Suppressor macrophage treated with lipopolysaccharide for 4 hours (primary cell): ENCODE results near the gene DEPP1.

ENCODE experiments used
- DNase-seq: peaks from one replicate; pipeline ENCODE4 v3.0.0-alpha.2; 2020

The DEPP1 gene

DNA sequence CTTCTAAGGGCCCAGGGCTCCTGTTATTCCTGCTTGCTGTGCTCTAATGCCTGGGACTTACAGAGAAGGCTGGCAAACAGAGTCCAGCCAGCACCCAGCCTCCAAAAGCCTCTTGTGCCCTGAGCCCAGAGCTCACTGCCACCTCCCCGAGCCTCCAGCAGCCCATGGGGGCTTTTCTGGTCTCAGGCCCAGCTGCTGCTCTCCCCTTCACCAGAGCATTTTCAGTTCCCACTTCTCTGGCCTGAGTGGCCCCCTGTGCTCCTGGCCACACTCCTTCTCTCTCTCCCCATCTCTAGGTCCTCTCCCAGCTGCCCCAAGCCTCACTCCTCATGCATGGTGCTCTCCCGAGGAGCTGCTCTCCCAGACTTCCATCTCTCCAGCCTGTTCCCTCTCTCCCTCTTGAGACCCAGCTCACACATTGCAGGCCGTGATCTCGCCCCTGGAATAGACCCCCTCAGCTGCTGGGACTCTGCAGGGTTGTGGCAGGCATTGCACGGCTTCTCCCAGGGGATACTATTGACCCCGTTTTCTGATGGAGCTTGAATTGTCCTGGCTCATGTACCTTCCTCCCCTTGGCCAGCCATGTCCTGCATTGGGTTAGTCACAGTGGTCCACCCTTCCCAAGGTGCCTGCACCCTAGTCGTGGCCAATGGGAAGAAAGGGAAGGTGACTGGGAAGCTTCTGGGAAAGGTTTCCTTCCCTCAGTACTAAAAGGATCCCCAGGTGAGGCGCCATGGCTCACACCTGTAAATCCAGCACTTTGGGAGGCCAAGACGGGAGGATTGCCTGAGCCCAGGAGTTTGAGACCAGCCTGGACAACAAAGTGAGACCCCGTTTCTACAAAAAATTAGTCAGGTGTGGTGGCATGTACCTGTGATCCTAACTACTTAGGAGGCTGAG, 28.0 kb downstream of the DEPP1 start:
- DNase-seq: no peak

DNA sequence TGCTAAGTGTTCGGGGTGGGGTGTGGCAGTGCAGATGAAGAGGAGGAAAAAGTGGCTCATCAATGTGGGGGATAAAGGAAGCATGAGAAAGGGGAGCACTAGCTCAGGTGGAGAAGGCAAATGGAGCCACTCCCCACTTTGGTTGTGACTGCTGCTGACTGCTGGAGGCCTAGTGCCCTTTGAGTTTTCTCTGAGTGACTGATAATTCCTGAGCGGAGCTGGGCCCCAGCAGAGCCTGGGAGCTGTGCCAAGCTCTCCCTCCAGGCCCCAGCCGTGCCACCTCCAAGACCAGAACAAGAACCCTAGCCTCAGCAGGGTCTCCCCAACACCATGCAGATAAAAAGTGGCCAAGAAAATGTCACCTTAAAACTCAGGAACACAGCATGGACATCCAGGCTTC, 28.7 kb downstream of the DEPP1 start:
- DNase-seq: no peak

DNA sequence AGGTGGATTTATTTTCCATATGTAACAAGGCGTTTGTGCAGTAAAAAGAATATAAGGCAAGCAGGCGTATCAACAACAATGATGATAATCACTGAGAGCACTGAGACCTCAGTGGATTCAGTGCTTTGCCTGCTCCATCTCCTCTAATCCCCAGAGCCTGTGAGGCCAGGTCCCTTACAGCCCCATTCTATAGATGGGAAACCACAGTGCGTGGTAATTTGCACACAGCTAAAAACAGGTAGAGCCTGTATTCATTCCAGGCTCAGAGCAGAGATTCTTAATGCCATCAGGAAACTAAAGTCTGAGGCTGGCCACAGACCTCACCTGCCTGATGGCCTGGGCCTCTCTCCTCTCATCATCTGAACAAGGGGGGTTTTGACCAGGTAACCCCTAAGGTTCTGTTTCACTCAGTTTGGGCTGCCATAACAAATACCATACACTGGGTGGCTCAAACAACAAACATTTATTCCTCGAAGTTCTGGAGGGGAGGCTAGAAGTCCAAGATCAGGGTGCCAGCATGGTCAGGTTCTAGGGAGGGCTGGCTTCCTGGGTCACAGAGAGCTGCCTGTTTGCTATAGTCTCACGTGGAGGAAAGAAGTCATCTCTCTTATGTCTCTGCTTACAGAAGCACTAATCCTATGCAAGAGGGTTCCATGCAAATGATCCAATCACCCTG, 29.3 kb downstream of the DEPP1 start:
- no peak for DNase-seq

DNA sequence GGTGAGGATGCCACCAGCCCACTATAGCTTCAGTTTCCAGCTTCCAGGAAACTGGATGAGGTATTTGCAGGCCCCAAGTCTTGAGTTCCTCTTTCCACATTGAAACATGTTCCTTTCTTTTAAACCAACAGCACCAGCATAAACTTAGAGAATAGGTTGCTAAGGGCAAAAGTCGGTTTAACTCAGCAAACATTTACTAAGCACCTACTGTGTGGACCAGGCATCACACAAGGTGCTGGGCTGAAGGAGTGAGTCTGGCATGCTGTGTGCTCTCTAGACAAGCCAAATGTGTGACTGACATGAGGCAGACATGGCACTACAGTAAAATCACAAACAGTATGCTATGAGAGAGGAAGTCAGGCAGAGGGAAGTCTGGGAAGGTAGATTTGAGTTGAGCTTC, 30.0 kb downstream of the DEPP1 start:
- DNase-seq: peak; percentile 64

DNA sequence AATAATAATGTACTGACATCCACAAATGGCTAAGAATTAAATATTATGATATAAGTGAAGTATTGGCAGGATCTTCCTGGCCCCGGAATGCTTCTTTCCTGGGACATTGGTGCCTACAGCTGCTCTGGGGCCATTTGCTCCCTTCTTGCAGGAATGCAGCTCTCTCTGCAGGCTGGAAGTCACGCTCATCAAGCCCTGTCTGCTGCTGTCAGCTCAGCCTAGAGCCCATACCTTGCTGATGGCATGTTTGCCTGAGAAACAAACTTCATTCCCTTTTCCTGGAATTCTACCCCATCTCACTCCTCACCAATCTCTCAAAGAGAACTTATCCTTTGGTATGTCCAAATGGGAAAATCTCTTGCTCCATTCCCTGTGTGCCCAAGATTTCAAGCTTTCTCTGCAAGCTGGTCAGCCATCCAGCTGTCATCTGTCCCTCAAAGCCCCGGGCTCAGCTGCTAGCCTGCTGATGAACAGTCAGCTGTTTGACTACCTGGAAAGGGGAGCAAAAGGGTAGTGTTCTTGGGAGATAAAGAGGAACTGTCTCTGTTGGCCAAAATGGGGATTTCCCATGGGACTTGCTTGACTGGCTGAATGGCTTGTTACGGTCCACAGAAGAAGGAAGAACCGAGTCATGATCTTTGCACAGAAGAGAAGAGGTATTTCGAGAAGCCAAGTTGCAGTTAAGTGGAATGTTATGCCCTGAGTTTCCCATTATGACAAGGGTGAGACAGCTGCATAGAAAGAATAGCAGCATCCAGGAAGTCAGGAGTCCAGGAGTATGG, 31.0 kb downstream of the DEPP1 start:
- peak; percentile 95 for DNase-seq

DNA sequence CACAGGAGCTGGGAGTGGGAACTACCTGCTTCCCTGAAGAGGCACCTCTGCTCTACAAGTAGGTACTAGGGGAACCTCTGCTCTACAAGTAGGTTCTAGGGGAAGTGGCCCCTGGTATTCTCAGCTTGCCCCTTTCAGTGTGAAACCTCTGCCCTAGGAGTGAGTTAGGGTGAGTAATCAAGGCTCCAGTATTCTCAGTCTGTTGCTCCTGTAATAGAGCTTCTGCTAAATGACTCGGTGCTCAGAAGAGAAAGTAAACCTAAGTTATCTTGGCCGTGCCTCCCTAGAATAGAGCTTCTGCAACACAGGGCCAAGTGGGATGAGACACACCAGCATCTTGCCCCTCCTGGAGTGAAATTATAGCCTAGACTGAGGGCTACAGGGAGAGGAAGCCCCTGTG, 32.4 kb downstream of the DEPP1 start:
- peak; percentile 91 for DNase-seq

DNA sequence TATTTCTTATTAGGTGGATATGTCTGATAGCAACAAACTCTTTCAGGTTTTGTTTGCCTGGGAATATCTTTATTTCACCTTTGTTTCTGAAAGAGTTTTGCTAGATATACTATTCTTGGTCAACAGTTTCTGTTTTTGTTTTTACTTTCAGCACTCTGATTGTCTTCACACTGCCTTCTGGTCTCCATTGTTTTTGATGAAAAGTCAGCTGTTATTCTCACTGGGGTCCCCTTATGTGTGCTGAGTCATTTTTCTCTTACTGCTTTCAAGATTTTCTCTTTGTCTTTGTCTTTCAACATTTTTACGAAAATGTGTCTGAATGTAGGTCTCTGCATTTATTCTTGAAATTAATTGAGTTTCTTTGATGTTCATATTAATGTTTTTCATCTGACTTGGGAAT, 34.3 kb downstream of the DEPP1 start:
- no peak for DNase-seq

DNA sequence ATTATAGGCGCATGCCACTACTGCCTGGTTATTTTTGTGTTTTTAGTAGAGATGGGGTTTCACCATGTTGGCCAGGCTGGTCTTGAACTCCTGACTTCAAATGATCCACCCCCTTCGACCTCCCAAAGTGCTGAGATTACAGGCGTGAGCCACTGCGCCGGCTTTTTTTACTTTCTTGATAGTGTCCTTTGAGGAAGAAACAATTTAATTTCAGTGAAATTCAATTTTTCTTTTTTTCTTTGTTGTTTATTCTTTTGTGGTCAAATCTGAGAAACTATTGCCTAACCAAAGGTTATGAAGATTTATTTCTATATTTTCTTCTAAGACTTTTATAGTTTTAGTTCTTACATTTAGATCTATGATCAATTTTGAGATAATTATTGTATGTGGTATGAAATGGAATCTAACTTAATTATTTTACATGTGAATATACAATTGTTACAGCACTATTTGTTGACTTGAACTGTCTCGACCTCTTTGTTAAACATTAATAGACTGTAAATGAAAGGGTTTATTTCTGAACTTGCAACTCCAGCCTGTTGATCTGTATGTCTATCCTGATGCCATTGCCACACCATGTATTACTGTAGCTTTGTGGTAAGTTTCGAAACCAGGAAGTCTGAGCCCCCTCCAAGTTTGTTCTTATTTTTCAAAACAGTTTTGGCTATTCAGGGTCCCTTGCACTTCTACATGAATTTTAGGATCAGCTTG, 38.8 kb downstream of the DEPP1 start:
- DNase-seq: peak; percentile 77

DNA sequence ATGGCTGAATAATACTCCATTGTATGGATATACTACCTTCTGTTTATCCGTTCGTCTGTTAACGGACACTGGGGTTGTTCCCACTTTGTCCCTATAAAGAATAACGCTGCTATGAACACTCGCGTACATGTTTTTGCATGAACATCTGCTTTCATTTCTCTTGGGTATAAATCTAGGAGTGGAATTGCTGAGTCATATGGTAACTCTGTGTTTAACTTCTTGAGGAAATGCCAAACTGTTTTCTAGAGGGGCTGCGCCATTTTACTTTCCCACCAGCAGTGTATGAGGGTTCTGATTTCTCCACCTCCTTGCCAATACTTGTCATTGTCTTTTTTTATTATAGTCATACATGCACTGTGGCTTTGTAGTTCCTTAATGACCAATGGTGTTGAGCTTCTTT, 39.7 kb downstream of the DEPP1 start:
- peak; percentile 80 for DNase-seq

DNA sequence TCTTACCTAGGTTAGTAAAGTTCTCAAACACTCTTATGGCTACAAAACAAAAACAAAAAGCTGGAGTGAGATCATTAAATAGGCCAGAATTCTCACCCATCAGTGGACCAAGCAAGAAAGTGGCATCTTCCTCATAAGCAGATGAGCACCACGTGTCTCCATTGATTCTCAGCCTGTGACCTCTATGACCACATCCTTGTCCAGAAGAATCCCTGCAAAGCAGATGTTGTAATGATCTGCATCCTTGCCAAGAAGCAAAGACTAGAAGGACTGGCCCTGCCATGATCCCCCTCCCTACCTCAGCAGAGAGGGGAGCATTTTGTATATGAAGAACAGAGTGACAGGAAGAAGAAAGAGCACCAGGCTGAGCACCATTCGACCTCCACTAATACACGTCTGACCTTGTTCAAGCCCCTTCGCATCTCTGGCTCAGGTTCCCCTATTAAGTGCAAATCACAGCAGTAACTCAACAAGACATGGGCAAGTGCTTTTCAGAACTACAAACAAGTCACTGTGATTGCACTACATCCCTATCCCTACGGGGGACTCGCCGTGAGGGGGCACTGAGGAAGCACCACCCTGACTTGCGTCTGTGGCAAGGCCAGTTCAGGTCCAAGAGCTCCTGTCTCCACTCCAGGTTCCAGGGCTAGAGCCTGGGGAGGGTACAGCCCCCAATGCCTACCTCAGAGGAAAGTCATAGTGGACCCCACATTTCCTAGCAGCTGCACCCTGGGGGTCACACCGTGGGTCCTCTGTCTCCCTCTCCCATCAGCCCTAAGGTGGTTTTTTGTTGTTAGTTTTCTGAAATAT, 41.2 kb downstream of the DEPP1 start:
- DNase-seq: peak; percentile 81

DNA sequence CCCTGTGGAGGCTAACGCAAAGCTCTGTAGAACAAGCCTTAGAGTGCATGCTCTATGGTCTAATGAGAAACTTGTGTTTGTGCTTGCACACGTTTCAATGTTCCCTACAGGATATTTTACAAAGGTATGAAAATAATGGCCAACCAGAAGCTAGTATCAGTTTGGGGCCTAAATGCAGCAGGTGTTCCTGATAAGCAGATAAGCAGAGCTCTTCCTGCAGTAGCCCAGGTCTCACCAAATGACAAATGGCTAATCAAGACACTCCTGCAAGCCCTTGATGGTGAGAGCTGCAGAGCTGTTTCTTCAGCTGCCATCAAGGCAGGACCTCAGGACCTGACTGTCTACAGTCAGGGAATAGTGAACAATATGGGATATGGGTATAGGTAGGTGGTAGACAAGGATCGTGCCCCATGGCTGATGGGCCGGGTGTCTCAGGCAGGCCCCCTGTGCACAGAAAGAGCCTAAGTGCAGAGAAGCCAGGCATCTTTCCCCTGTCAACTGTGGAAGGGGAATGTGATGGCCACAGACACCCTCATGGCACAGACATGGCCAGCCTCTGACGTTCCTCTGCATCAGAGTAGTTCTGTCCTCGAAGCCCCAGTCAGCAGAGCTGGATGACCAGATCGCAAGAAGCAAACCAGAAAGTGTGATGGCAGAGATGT, 42.2 kb downstream of the DEPP1 start:
- DNase-seq: no peak

DNA sequence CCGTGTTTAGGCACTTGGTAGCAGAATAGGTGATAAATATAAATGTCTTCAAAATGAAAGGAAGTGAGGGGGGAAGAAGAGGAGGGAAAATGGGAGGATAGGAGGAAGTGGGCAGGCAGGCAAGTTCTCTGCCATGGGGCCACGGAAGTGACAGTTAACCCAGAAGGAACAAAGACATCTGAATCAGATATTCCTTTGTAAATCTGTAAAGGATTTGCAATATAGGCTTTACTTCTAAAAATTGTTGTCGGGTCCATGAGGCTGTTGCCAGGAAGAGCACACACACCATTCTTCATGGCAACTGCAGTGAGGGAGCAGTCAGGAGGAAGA, 42.7 kb downstream of the DEPP1 start:
- DNase-seq: no peak

DNA sequence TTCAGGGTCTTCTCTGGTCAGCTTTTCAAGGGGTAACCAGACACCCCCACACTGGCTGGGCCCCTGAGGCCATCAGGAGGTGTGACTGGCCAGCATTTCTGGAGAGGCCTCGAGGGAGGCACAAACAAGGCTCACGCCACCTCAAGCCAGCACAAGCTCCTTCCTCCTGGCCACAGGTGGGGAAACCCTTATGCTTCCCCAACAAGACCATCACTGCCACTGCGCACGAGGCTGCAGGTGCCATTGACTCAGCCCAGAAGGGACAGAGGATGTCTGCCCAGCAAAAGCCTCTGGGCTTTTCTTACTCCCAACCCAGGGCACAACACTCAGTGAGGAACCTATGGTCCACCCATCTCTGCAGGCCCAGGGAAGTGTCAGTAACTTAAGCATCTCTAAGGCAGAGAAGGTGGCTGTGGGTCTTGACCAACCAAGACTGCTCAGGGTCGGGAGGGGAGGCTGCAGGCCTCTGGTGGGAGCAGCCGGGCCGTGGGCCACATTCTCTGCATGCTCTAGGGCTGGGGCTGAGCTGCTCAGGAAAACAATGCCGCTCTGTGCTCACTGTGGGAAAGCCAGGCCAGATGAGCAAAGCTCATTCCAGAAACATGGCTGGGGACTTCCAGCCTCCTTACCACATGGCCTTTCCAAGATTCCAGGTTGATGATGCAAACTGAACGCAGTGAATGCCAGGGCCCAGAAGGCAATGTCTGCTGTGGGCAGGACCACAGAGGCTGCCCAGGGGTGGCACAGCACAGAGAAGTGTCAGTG, 43.2 kb downstream of the DEPP1 start:
- no peak for DNase-seq

DNA sequence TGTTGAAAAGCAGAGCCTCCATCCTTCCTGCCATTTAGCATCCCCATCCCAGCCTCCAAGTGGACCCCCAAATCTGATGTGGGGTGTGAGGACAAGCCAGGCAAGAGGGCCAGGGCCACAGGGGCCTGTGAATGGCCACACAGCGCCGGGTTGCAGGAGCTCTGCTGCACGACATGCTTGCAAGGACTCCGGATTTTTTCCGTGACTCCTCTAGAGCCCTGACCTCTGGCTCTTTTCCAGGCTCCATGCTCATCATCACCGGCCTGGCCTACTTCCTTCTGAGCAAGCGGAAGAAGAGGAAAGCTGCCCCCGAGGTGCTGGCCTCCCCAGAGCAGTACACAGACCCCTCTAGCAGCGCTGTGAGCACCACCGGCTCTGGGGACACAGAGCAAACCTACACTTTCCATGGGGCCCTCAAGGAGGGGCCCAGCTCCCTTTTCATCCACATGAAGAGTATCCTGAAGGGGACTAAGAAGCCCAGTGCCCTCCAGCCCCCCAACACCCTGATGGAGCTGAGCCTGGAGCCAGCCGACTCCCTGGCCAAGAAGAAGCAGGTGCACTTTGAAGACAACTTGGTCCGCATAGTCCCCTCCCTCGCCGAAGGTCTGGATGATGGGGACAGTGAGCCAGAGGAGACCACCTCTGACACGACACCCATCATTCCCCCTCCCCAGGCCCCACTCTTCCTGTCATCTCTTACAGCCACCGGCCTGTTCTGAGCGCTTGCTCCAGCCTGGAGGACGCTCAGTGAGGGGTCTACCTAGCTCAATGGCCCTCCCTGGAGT, 44.0 kb downstream of the DEPP1 start:
- no peak for DNase-seq

DNA sequence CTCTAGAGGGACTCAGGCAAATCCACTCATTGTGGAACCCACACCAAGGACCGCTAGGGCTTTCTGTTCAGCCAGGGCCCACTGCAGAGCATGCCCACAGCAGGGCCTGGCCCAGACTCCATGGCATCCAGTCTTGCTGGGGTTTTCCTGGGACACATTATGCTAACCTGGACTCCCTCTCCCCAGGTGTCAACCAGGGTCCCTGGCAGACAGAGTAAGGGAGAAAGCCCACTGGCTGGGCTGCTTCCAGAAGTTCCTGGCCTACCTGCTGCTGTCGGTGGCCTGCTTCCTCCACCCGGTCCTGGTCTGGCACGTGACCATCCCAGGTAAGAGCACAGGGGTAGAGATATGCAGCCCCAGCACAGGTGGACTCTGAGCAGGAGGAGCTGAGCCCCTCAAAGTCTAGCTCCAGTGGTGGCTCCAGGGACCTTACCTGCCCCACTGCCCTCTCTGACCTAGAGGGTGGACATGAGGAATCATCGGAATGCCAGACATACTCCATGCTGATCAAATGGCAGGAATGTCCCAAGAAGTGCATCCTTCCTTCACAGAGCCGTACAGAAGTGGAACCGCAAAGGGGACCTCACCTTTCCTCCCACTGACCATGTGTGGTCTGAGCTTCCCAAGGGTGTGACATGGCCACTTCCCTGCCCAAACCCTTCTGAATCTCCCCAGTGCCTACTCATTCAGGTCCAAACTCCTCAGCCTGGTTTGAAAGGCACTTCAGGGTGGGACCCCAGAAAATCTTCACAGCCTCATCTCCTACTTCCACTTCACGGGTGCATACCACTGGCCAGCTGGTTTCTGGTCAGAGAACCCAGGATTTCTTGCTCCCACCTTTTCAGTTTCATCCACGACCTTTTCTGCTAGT, 44.9 kb downstream of the DEPP1 start:
- no peak for DNase-seq

DNA sequence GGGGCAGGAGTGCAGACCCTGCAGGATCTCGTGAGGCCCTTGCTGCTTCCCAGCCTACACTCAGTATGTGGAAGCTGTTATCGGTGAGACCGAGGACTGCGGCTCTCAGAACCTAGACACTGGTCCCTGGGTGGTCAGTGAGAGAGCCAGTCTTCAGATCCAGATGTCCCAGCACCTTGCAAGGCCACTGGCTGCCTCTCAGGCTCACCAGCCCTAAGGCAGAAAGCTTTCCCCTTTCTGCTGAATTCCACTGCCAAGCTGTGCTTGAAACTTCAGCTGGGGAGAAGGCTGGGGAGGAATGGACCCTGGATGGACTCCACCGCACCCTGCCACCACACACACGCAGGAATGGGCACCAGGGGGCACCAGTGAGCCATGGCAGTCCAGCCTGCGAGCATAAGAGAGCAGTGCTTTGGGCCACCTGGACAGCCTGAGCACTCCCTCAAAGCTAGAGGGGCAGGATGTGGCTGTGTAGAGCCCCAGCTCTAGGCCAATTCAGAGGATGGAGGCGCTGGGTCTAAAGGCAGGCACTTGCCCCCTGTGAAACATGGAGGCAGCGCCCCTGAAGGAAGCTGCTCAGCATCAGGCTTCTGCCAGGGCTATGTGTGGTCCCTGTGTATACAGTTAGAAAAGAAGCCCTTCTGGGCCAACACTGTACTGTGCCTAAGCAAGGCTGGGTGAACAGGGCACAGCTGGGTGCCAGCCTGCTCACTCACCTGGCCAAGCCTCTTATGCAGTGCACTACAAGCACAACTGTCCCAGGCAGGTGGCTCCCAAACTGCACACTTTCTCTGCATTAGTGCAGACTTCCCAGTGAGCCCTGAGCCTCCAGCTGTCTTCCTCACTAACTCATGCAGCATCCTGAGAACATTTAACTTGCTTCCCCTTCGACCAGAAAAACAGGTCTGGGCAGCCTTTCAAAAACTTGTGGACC, 45.8 kb downstream of the DEPP1 start:
- peak; percentile 91 for DNase-seq

DNA sequence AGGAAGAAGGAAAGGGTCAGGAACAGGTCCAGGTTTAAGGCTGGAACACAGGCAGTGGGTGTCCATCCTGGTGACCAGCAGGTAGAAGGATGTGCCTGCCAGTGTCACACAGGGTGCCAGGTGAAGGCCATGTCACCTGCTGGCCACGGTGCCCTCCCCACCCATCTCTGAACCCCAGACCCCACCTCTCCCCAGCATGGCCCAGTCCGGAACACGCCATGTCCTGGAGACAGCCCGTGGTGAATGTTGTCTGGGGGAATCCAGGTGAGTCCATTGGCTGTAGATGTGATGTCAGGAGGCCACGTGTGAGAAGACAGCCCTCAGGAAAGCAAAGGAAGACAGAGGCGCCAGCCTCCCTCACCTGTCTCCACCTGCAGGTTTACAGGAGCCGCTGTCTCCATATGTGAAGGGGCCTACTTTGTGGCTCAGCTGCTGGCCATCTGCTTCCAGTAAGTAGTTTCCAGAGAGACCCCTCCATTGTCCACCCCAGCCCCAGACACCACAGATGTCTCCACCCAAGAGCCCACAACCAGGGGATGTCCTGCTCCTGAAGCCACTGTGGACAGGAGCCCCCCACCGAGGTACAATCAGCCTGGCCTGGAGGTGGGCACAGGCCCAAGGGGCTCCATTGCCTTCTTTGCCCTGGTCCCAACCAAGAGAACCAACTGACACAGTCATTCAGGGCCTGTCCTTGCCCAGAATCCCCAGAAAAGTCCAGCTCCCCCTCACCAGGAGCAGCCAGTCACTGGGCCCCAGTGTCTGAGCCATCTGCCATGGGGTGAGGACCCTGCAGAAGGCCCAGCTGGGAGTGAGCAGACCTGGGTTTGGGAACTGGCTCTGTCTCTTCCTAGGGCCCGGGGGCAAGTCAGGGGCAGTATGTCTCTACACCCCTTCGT, 46.7 kb downstream of the DEPP1 start:
- no peak for DNase-seq
